ENCODE data around the gene TUBB1.
A peak's percentile ranks its signal among the peaks of the same experiment; 100 is the strongest.
"Not testable (repeated sequence)": the region's sequence is repeated elsewhere in the genome, so short reads cannot be mapped to it uniquely, and the experiment has no call there.

TUBB1 gene

GRCh38 chr20:59019217-59019616 lies at the start of gene TUBB1:
TSS of gene TUBB1 (plus strand) at chr20:59019429. CDS start at chr20:59019523, 94 bp downstream.
- DNase-seq = no peak

- DNase-seq = no peak
These were observed 49.8 kb upstream of the TUBB1 start for GRCh38 chr20:58969439-58969838.

GRCh38 chr20:58970146-58970545 lies 49.1 kb upstream of the TUBB1 start:
- no peak for DNase-seq

GRCh38 chr20:58971429-58971828 lies 47.8 kb upstream of the TUBB1 start:
- no peak for DNase-seq

GRCh38 chr20:58973179-58973578 lies 46.0 kb upstream of the TUBB1 start:
- no peak for DNase-seq

- DNase-seq = no peak
These were observed 45.4 kb upstream of the TUBB1 start for GRCh38 chr20:58973866-58974265.

- no peak for DNase-seq
These were observed 43.9 kb upstream of the TUBB1 start for GRCh38 chr20:58975353-58975752.

GRCh38 chr20:58976061-58976730 lies 43.0 kb upstream of the TUBB1 start:
- no peak for DNase-seq

GRCh38 chr20:58978351-58979190 lies 40.7 kb upstream of the TUBB1 start:
- no peak for DNase-seq

- DNase-seq = peak; percentile 90
These were observed 38.3 kb upstream of the TUBB1 start, which contains the start of gene NELFCD for GRCh38 chr20:58980711-58981627. TSS of gene NELFCD (plus strand) at chr20:58981256. CDS start at chr20:58981310, 54 bp downstream.

GRCh38 chr20:58981628-58982364 lies 37.4 kb upstream of the TUBB1 start:
- no peak for DNase-seq

- DNase-seq = peak; percentile 45
These were observed 36.7 kb upstream of the TUBB1 start for GRCh38 chr20:58982406-58983114.

GRCh38 chr20:58983115-58983468 lies 36.1 kb upstream of the TUBB1 start:
- DNase-seq = not testable (repeated sequence)

- no peak for DNase-seq
These were observed 34.5 kb upstream of the TUBB1 start for GRCh38 chr20:58984691-58985090.

- DNase-seq = no peak
These were observed 33.6 kb upstream of the TUBB1 start for GRCh38 chr20:58985656-58986055.

GRCh38 chr20:58986286-58986967 lies 32.8 kb upstream of the TUBB1 start:
- DNase-seq = no peak

GRCh38 chr20:58986968-58987517 lies 32.2 kb upstream of the TUBB1 start:
- peak; percentile 42 for DNase-seq

- DNase-seq = no peak
These were observed 31.3 kb upstream of the TUBB1 start for GRCh38 chr20:58987790-58988564.

GRCh38 chr20:58988565-58988882 lies 30.7 kb upstream of the TUBB1 start:
- DNase-seq = no peak

GRCh38 chr20:58989196-58989595 lies 30.0 kb upstream of the TUBB1 start:
- DNase-seq = no peak

Measured in activated CD4-positive, alpha-beta T cell treated with anti-CD3 and anti-CD28 coated beads, Interleukin-2, amount 50 U/mL, for 16 hours (primary cell).